Germinal center (tissue), 1 donor: Measurements from ENCODE around the gene DDC.

ENCODE experiments used
- DNase-seq: peaks from one replicate; pipeline ENCODE4 v3.0.0; 2012; ENCODE audit warnings: mixed read lengths, low spot score

DDC gene

GRCh38 chr7:50455658-50456057 lies 109.5 kb downstream of the DDC start:
- no peak for DNase-seq

GRCh38 chr7:50454968-50455367 lies 110.2 kb downstream of the DDC start:
- no peak for DNase-seq

GRCh38 chr7:50450590-50451032 lies 114.6 kb downstream of the DDC start:
- peak; percentile 34 for DNase-seq

GRCh38 chr7:50449881-50450589 lies 115.2 kb downstream of the DDC start, which contains the start of gene FIGNL1:
TSS of gene FIGNL1 (minus strand) at chr7:50450350. CDS start at chr7:50447287, 3,063 bp downstream.
- DNase-seq = peak; percentile 83

GRCh38 chr7:50449501-50449880 lies 115.7 kb downstream of the DDC start:
- DNase-seq = no peak

GRCh38 chr7:50448823-50449222 lies 116.4 kb downstream of the DDC start:
- no peak for DNase-seq

- DNase-seq = no peak
Measured at GRCh38 chr7:50446542-50446960, 118.7 kb downstream of the DDC start.

GRCh38 chr7:50436133-50436806 lies 128.9 kb downstream of the DDC start:
- no peak for DNase-seq

- no peak for DNase-seq
Measured at GRCh38 chr7:50431722-50432305, 133.4 kb downstream of the DDC start.

- DNase-seq = no peak
Measured at GRCh38 chr7:50431316-50431715, 133.9 kb downstream of the DDC start.

- no peak for DNase-seq
Measured at GRCh38 chr7:50428911-50429310, 136.3 kb downstream of the DDC start.

GRCh38 chr7:50427518-50427917 lies 137.7 kb downstream of the DDC start:
- DNase-seq = no peak

- DNase-seq = no peak
Measured at GRCh38 chr7:50426280-50427045, 138.7 kb downstream of the DDC start.

- DNase-seq = no peak
Measured at GRCh38 chr7:50425318-50425717, 139.9 kb downstream of the DDC start.

GRCh38 chr7:50423860-50424259 lies 141.3 kb downstream of the DDC start:
- no peak for DNase-seq

- no peak for DNase-seq
Measured at GRCh38 chr7:50422858-50423257, 142.3 kb downstream of the DDC start.

- DNase-seq = no peak
Measured at GRCh38 chr7:50421043-50421442, 144.2 kb downstream of the DDC start.

- DNase-seq = no peak
Measured at GRCh38 chr7:50418526-50419290, 146.5 kb downstream of the DDC start.

- peak; percentile 70 for DNase-seq
Measured at GRCh38 chr7:50418086-50418515, 147.1 kb downstream of the DDC start.

GRCh38 chr7:50416527-50417182 lies 148.6 kb downstream of the DDC start:
- peak; percentile 61 for DNase-seq

GRCh38 chr7:50415844-50416364 lies 149.3 kb downstream of the DDC start:
- DNase-seq = no peak
